Transverse colon (tissue), 4 donors: ENCODE data around the gene ERGIC1. TPM values are rescaled to one million over a fixed set of nuclear protein-coding genes. Genes with fewer than 3 reads are reported as not detected.
A peak's percentile ranks its signal among the peaks of the same experiment; 100 is the strongest.

Experiments
- DNase-seq: peaks from one replicate; pipeline ENCODE4 v3.0.0-alpha.2; 2019
- H3K27ac ChIP-seq, 4 donors: fragments of 200-600 bp; sonication (generic); 2 replicates each; pipeline ENCODE4 v1.5.1; 2016 to 2018; ENCODE audit warnings: inconsistent platforms in 4 of 4
- H3K27me3 ChIP-seq: fragments of 200-600 bp; sonication (generic); 2 replicates; pipeline ENCODE4 v1.5.1; 2017; ENCODE audit warnings: inconsistent platforms
- H3K36me3 ChIP-seq, 4 donors: fragments of 200-600 bp; sonication (generic); 2 replicates each; pipeline ENCODE4 v1.5.1; 2017 to 2019; ENCODE audit warnings: inconsistent platforms in 4 of 4
- H3K4me1 ChIP-seq, 4 donors: fragments of 200-600 bp; sonication (generic); 2 replicates each; pipeline ENCODE4 v1.5.1; 2017 to 2020; ENCODE audit warnings: inconsistent platforms in 4 of 4
- H3K4me3 ChIP-seq, 4 donors: fragments of 200-600 bp; sonication (generic); 1 replicate in 1 of 4; 2 replicates in 3 of 4; pipeline versions ENCODE4 v1.5.1 to v1.6.1; 2017 to 2019; ENCODE audit warnings: inconsistent platforms in 4 of 4
- H3K9me3 ChIP-seq, 2 donors: fragments of 200-600 bp; sonication (generic); 2 replicates each; pipeline ENCODE4 v1.5.1; 2017 to 2019; ENCODE audit warnings: inconsistent platforms in 2 of 2
- EP300 ChIP-seq: sonication (generic); formaldehyde crosslinking; IDR thresholded peaks from one replicate; pipeline ENCODE4 v1.6.1; 2017; ENCODE audit warnings: antibody characterized with exemption, low read depth
- POLR2A ChIP-seq: fragments of 450-650 bp; IDR thresholded peaks from one replicate; pipeline ENCODE4 v1.6.1; 2016; ENCODE audit warnings: antibody characterized with exemption, mild to moderate bottlenecking, moderate library complexity
- POLR2AphosphoS5 ChIP-seq, 3 donors: sonication (generic); formaldehyde crosslinking; IDR thresholded peaks; one replicate each; pipeline ENCODE4 v1.6.1; 2016; ENCODE audit warnings: antibody characterized with exemption in 3 of 3
- WGBS, 2 donors: methylation state at CpG; one replicate each; pipeline ENCODE4 v1.1.5; 2018; ENCODE audit warnings: low coverage in 1 of 2; 5-methylcytosine and 5-hydroxymethylcytosine counted together
- in situ Hi-C, 4 donors: fragments of 200-750 bp; cut with MboI; loops; one replicate each; pipeline versions ENCODE4 v1.15.0 to v1.15.1; 2017; ENCODE audit warnings: low sequenced_read_pairs in 3 of 4, low pct_ligation_motif_present in 1 of 4, low pct_unique_long_range_greater_than_20kb in 1 of 4
- intact Hi-C: fragments of 100-400 bp; cut with DNase I; formaldehyde crosslinking; loops from one replicate; pipeline ENCODE4 v1.15.1; 2023; ENCODE audit warnings: low total_unique reads
- total RNA-seq, 4 donors: library from RNA; depleted of rRNA; stranded (reverse); fragments of >200 nt; gene quantifications; one replicate each; pipeline ENCODE4 v1.1.0, GENCODE V29; 2016
- TF ChIP-seq, protein P1 (sequence below), 5 experiments: fragments of 200-600 bp in 3 of 5; fragments of 450-650 bp in 2 of 5; sonication (generic) in 3 of 5; IDR thresholded peaks; 1 replicate in 2 of 5; 2 replicates in 3 of 5; pipeline ENCODE4 v1.5.1; 2016 to 2017; ENCODE audit warnings: antibody characterized with exemption in 5 of 5, inconsistent platforms in 3 of 5, mild to moderate bottlenecking in 2 of 5, moderate library complexity in 1 of 5

The ERGIC1 gene
- total RNA-seq, 4 donors from 2014 or later: 125 to 252 (median 184) TPM

DNA sequence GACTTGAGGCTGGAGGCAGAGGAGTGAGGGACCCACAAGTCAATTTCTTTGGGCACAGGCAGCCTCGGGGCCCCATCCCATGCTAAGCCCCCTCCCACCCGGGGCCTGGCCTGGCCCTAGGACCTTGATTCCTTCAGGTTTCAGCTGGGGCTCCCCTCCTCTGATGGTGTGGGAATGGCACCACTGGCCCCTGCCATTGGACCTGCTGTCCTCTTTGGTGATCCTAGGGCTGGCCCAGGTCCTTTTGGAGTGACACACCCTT lies 10.5 kb downstream of the ERGIC1 start:
- H3K27ac ChIP-seq: no peak overlapping the region
- in situ Hi-C loops: no loop called here

GRCh38 chr5:172845154-172845553 lies 11.1 kb downstream of the ERGIC1 start:
- peaks cover 15 to 58% (median 42%) of the 10 kb centered on the region in 4 donors for H3K4me1 ChIP-seq
- H3K36me3 ChIP-seq: no peaks in the 10 kb centered on the region
- no peaks in the 10 kb centered on the region for H3K9me3 ChIP-seq
- H3K27ac ChIP-seq: no peak overlapping the region
- TF ChIP-seq POLR2A (no peak), POLR2AphosphoS5 (IDR thresholded peaks at IDR 0.05) (no peak), EP300 (no peak)
- TF ChIP-seq, protein P1, sequence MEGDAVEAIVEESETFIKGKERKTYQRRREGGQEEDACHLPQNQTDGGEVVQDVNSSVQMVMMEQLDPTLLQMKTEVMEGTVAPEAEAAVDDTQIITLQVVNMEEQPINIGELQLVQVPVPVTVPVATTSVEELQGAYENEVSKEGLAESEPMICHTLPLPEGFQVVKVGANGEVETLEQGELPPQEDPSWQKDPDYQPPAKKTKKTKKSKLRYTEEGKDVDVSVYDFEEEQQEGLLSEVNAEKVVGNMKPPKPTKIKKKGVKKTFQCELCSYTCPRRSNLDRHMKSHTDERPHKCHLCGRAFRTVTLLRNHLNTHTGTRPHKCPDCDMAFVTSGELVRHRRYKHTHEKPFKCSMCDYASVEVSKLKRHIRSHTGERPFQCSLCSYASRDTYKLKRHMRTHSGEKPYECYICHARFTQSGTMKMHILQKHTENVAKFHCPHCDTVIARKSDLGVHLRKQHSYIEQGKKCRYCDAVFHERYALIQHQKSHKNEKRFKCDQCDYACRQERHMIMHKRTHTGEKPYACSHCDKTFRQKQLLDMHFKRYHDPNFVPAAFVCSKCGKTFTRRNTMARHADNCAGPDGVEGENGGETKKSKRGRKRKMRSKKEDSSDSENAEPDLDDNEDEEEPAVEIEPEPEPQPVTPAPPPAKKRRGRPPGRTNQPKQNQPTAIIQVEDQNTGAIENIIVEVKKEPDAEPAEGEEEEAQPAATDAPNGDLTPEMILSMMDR (IDR thresholded peaks at IDR 0.05): no peak
- H3K27me3 ChIP-seq: no peaks in the 10 kb centered on the region
- in situ Hi-C loops (no loop called here), intact Hi-C loops (no loop called here)
- H3K4me3 ChIP-seq: no peak overlapping the region
- 89% methylated on average over 7 of the region's 7 CpGs; no CpG with 5 or more reads in 1 of the 2 donors for WGBS, 2 donors
- DNase-seq: no peak

More for the DNA sequence above, 10.5 kb downstream of the ERGIC1 start:
- H3K4me1 ChIP-seq: peaks cover 14 to 58% (median 42%) of the 10 kb centered on the region in 4 donors
- intact Hi-C loops: no loop called here
- no peak for TF ChIP-seq POLR2AphosphoS5 (IDR thresholded peaks at IDR 0.05)
- TF ChIP-seq EP300: no peak
- no peak for TF ChIP-seq POLR2A
- TF ChIP-seq, protein P1 (IDR thresholded peaks at IDR 0.05): no peak
- no peaks in the 10 kb centered on the region for H3K27me3 ChIP-seq
- H3K4me3 ChIP-seq: no peak overlapping the region
- DNase-seq: no peak
- H3K9me3 ChIP-seq: no peaks in the 10 kb centered on the region
- 86% methylated on average over 2 of the region's 2 CpGs; no CpG with 5 or more reads in 1 of the 2 donors for WGBS, 2 donors
- H3K36me3 ChIP-seq: no peaks in the 10 kb centered on the region

GRCh38 chr5:172845576-172845975 lies 11.5 kb downstream of the ERGIC1 start:
- no peaks in the 10 kb centered on the region for H3K9me3 ChIP-seq
- no peak for DNase-seq
- no peaks in the 10 kb centered on the region for H3K36me3 ChIP-seq
- H3K27ac ChIP-seq: peak overlapping the region in 3 of 4 donors; percentile 11 to 49 (median 48)
- no peaks in the 10 kb centered on the region for H3K27me3 ChIP-seq
- intact Hi-C loops (no loop called here), in situ Hi-C loops (no loop called here)
- peaks cover 16 to 58% (median 42%) of the 10 kb centered on the region in 4 donors for H3K4me1 ChIP-seq
- no peak overlapping the region for H3K4me3 ChIP-seq
- no peak for TF ChIP-seq EP300
- TF ChIP-seq, protein P1 (IDR thresholded peaks at IDR 0.05): peak in 1 of 5 experiments; percentile 18
- WGBS, 2 donors: 95% methylated on average over 5 of the region's 5 CpGs; no CpG with 5 or more reads in 1 of the 2 donors

DNA sequence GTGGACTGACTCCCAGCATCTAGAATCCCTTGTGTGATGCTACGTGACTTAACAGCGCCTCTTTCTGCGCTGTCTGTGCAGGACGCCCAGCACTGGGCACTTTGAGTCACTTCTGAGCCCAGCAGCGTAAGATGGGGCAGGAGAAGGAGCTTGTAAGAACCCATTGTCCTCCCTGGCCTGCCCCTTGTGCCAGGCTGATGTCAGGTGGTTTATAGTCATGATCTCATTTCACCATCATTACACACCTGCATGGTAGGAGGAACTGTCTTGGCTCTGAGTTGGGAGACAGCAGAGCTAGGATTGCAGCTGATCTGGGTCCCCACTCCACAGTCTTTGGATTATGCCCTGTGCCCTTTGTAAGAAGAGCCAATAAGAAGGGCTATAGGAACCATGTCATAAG lies 12.2 kb downstream of the ERGIC1 start:
- no peaks in the 10 kb centered on the region for H3K27me3 ChIP-seq
- WGBS, 2 donors: 88% methylated on average over 5 of the region's 5 CpGs; no CpG with 5 or more reads in 1 of the 2 donors
- peaks cover 12 to 53% (median 41%) of the 10 kb centered on the region in 4 donors for H3K4me1 ChIP-seq
- TF ChIP-seq, protein P1 (IDR thresholded peaks at IDR 0.05): no peak
- TF ChIP-seq EP300 (no peak), POLR2AphosphoS5 (IDR thresholded peaks at IDR 0.05) (no peak), POLR2A (no peak)
- no peaks in the 10 kb centered on the region for H3K9me3 ChIP-seq
- H3K36me3 ChIP-seq: no peaks in the 10 kb centered on the region
- in situ Hi-C loops: no loop called here
- H3K4me3 ChIP-seq: no peak overlapping the region
- peak; percentile 40 for DNase-seq
- H3K27ac ChIP-seq: peak overlapping the region; percentile 11 to 49 (median 45)
- intact Hi-C loops: no loop called here
